ENCODE results near the gene APOE.

APOE gene

GRCh38 chr19:44954649-44955504 lies 49.3 kb downstream of the APOE start, which contains the start of gene CLPTM1:
TSS of gene CLPTM1 (plus strand) at chr19:44955380. CDS start at chr19:44955396, 16 bp downstream.
- peak; percentile 93 for DNase-seq (ENCODE audit: low read depth)

- no peak for DNase-seq (ENCODE audit: low read depth)
Observed at GRCh38 chr19:44955505-44956439, 50.2 kb downstream of the APOE start.

- DNase-seq (ENCODE audit: low read depth): no peak
Observed at GRCh38 chr19:44957526-44957925, 51.9 kb downstream of the APOE start.

- no peak for DNase-seq (ENCODE audit: low read depth)
Observed at GRCh38 chr19:44958090-44958489, 52.5 kb downstream of the APOE start.
